ENCODE measurements around the gene ABCA7. TPM values are rescaled to one million over a fixed set of nuclear protein-coding genes. Genes with fewer than 3 reads are reported as not detected.

ABCA7 gene
- total RNA-seq, 1 donor from 2014 or later: 16.3 TPM

DNA sequence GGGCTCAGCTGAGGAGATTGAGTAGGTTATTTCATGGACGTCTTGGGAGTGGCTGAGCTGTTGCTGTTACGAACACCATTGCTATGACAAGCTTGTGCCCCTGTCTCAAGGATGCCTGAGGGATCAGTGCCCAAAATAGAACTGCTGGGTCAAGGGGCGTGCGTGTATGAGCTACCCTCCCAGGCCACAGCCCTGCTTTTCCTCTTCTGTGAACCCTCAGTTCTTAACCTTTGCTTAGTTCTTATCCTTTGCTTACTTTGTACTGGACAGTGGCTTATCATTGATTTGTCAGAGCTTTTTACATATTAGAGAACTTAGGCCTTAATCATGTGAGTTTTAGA, 36.1 kb downstream of the ABCA7 start:
- TF ChIP-seq, protein P1, sequence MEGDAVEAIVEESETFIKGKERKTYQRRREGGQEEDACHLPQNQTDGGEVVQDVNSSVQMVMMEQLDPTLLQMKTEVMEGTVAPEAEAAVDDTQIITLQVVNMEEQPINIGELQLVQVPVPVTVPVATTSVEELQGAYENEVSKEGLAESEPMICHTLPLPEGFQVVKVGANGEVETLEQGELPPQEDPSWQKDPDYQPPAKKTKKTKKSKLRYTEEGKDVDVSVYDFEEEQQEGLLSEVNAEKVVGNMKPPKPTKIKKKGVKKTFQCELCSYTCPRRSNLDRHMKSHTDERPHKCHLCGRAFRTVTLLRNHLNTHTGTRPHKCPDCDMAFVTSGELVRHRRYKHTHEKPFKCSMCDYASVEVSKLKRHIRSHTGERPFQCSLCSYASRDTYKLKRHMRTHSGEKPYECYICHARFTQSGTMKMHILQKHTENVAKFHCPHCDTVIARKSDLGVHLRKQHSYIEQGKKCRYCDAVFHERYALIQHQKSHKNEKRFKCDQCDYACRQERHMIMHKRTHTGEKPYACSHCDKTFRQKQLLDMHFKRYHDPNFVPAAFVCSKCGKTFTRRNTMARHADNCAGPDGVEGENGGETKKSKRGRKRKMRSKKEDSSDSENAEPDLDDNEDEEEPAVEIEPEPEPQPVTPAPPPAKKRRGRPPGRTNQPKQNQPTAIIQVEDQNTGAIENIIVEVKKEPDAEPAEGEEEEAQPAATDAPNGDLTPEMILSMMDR (IDR thresholded peaks at IDR 0.05; ENCODE audit: unreplicated experiment): no peak
- H3K4me3 Mint-ChIP-seq (ENCODE audit: unreplicated experiment): no peak overlapping the region

DNA sequence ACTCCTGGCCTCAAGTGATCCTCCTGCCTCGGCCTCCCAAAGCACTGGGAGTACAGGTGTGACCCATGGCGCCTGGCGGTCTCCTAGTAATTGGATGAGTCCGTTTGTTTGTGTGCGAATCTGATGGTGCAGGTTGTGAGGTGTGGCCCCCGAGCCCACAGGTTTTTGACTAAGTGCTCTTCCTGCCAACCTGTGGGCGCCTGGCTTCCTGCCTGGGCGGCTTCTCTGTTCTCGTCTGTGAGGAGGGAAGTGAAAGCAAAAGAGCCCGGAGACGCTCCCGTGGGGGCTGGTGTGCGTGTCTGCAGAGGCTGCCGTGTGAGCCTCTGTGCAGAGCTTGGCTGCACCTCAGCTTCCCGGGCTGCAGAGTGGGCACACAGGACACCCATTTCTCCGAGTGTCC, 37.0 kb downstream of the ABCA7 start:
- H3K27me3 Mint-ChIP-seq (ENCODE audit: unreplicated experiment): peaks cover 12% of the 10 kb centered on the region
- H3K27ac Mint-ChIP-seq (ENCODE audit: unreplicated experiment): no peak overlapping the region
- no peaks in the 10 kb centered on the region for H3K9me3 Mint-ChIP-seq (ENCODE audit: unreplicated experiment)
- no peaks in the 10 kb centered on the region for H3K4me1 Mint-ChIP-seq (ENCODE audit: unreplicated experiment)
- peaks cover 5% of the 10 kb centered on the region for H3K36me3 Mint-ChIP-seq (ENCODE audit: low read depth, unreplicated experiment)
- H3K4me3 Mint-ChIP-seq (ENCODE audit: unreplicated experiment): no peak overlapping the region
- TF ChIP-seq, protein P1 (IDR thresholded peaks at IDR 0.05; ENCODE audit: unreplicated experiment): no peak
- no peak for DNase-seq (ENCODE audit: low spot score)

More for the DNA sequence above, 36.1 kb downstream of the ABCA7 start:
- Mint-ChIP-seq H3K36me3 (ENCODE audit: low read depth, unreplicated experiment) (peaks cover 5% of the 10 kb centered on the region), H3K27ac (ENCODE audit: unreplicated experiment) (peak overlapping the region; percentile 45), H3K9me3 (ENCODE audit: unreplicated experiment) (no peaks in the 10 kb centered on the region), H3K4me1 (ENCODE audit: unreplicated experiment) (peaks cover 3% of the 10 kb centered on the region), H3K27me3 (ENCODE audit: unreplicated experiment) (peaks cover 16% of the 10 kb centered on the region)
- no peak for DNase-seq (ENCODE audit: low spot score)

DNA sequence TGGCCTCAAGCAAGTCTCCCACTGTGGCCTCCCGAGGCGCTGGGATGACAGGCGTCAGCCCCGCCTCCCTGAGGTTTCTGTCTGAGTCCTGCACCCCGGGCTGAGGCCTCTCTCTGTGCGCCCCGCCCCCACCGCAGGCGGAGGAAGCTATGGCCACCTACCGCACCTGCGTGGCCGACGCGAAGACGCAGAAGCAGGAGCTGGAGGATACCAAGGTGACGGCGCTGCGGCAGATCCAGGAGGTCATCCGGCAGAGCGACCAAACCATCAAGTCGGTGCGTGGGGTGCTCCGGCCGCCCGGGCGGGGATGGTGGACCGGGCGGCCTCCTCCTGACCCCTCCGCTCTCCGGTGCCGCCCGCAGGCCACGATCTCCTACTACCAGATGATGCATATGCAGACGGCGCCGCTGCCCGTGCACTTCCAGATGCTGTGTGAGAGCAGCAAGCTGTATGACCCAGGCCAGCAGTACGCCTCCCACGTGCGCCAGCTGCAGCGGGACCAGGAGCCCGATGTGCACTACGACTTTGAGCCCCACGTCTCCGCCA, 39.7 kb downstream of the ABCA7 start:
- DNase-seq (ENCODE audit: low spot score): no peak
- peaks cover 5% of the 10 kb centered on the region for H3K36me3 Mint-ChIP-seq (ENCODE audit: low read depth, unreplicated experiment)
- no peaks in the 10 kb centered on the region for H3K4me1 Mint-ChIP-seq (ENCODE audit: unreplicated experiment)
- peaks cover 12% of the 10 kb centered on the region for H3K27me3 Mint-ChIP-seq (ENCODE audit: unreplicated experiment)
- no peak overlapping the region for H3K27ac Mint-ChIP-seq (ENCODE audit: unreplicated experiment)
- TF ChIP-seq, protein P1 (IDR thresholded peaks at IDR 0.05; ENCODE audit: unreplicated experiment): no peak
- no peak overlapping the region for H3K4me3 Mint-ChIP-seq (ENCODE audit: unreplicated experiment)
- H3K9me3 Mint-ChIP-seq (ENCODE audit: unreplicated experiment): no peaks in the 10 kb centered on the region

DNA sequence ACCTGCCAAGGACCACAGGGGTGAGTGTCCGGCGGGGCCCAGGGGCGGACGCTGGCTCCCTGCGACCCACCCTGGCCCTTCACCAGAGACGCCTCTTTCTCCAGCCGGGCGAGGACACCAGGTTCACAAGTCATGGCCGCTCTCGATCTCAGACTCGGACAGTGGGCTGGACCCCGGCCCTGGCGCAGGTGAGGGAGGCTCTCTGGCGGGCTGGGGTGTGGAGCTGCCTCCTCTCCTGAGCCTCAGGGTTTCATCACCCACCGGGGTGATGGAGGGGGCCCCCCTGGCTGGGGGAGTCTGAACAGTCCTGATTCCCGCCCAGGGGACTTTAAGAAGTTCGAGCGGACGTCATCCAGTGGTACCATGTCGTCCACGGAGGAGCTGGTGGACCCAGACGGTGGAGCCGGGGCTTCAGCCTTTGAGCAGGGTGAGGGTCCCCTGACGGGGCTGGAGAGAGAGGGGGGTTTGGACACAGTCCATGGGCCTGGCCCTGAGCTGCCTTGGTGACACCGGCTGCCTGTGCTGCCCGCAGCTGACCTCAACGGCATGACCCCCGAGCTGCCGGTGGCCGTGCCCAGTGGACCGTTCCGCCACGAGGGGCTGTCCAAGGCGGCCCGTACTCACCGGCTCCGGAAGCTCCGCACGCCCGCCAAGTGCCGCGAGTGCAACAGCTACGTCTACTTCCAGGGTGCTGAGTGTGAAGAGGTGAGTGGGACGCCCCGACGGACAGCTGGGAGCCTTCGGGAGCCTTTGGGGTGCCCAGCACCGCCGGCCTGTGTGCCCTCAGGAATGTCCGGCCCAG, 40.7 kb downstream of the ABCA7 start:
- TF ChIP-seq, protein P1 (IDR thresholded peaks at IDR 0.05; ENCODE audit: unreplicated experiment): no peak
- H3K36me3 Mint-ChIP-seq (ENCODE audit: low read depth, unreplicated experiment): peaks cover 8% of the 10 kb centered on the region
- DNase-seq (ENCODE audit: low spot score): no peak
- H3K27ac Mint-ChIP-seq (ENCODE audit: unreplicated experiment): no peak overlapping the region
- no peak overlapping the region for H3K4me3 Mint-ChIP-seq (ENCODE audit: unreplicated experiment)
- H3K4me1 Mint-ChIP-seq (ENCODE audit: unreplicated experiment): no peaks in the 10 kb centered on the region
- H3K9me3 Mint-ChIP-seq (ENCODE audit: unreplicated experiment): no peaks in the 10 kb centered on the region
- peaks cover 16% of the 10 kb centered on the region for H3K27me3 Mint-ChIP-seq (ENCODE audit: unreplicated experiment)

Data from endothelial cell (in vitro differentiated cells).